GM19467 (cell line): Measurements from ENCODE around the gene SIRT2.

Experiments used
- ATAC-seq: cut with Tn5 transposase; IDR thresholded peaks from one replicate; pipeline ENCODE4 v1.9.1; 2021; ENCODE audit warnings: mild to moderate bottlenecking, moderate library complexity; ENCODE audit not compliant: unreplicated experiment

Gene SIRT2

GRCh38 chr19:38845374-38846024, 53.9 kb downstream of the SIRT2 start:
- ATAC-seq = no peak

GRCh38 chr19:38844093-38844686, 55.2 kb downstream of the SIRT2 start:
- ATAC-seq = no peak

DNA sequence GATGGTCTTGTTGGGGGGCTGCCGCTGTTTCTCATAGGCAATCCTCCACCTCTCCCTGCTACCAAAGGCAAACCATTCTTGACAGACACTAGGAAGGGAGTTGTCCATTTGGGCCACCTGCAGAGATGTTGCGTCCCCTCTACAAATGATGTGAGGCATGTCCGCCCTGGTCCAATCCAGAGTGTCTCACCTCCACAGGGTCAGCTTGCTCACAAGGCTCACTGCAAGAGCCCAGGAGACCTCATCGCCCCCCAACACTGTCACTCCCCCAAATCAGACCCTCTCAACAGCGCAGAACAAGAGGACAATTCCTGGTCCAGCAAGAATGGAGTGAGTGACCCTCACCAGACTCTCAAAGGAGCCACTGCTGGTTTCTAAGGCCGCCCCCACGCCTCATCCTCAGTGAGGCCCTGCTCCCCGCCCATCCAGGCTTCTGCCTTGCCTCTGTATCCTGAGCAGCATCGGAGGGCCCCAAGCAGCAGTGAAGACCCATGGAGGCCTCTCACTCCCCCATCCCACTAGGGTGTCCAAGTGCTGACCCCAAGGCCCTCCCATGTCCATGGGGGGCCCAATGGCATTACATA, 56.2 kb downstream of the SIRT2 start:
- ATAC-seq = no peak

DNA sequence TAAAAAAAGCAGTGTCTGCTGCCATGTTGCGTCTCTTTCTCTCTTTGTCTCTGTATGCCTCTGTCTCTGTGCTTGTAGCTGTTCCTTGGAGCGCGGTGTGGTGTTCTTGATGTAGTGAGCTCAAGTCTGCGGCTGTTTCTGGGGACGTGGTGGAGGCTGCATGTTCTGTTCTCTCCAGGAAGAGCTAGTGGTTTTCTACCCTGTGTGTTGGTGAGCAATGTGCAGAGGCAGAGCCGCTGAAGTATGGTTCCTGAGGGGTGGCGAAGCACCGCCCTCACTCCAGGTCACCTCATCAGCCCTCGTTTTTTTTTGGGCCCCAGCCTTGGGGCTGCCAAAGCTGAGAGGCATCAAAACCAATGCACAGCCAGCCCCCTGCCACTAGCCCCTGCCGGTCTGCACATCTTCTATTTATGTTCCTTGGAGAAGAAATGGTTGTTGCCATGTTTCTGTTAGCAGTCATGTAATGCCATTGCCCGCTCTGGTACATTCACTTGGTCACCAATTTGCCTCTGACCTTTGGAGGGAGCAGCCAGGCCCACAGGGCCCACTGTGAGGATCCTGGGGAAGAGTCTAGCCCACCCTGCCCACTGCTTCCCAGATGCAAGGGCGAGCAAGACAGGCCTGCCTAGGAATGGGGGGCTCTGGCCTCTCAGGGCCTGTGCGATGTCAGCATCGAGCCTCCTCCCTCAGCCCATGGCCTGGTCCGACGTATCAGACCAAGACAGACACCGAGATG, 56.8 kb downstream of the SIRT2 start:
- no peak for ATAC-seq

DNA sequence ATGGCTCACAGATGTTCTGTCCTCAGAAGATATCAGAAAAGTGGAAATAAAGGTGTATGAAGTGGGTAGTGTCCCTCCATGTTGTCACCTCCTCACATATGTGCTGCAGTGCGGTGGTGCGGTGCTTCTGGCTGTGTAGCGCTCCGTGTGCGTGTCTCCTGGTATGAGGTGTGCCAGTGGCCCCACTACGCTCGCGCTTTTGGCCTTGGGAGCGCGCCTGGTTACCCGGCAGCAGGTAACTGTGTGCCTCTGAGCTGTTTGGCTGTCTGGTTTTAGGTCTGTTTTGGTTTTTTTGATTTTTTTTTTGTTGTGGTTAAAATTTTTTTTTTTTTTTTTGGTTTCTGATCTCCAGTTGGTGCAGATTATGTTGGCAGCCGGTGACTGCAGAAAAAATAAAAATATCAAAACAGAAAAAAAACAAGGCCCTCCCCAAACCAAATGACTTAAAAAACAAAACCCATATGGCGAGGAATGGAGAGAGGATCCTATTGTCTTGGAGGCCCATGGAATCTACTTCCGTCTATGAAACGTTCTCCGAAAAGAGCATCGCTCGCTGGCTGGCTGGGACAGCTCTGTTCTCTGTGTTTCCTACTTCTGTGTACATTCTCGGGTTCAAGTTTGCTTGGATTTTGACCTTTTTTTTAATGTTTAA, 57.5 kb downstream of the SIRT2 start:
- no peak for ATAC-seq

DNA sequence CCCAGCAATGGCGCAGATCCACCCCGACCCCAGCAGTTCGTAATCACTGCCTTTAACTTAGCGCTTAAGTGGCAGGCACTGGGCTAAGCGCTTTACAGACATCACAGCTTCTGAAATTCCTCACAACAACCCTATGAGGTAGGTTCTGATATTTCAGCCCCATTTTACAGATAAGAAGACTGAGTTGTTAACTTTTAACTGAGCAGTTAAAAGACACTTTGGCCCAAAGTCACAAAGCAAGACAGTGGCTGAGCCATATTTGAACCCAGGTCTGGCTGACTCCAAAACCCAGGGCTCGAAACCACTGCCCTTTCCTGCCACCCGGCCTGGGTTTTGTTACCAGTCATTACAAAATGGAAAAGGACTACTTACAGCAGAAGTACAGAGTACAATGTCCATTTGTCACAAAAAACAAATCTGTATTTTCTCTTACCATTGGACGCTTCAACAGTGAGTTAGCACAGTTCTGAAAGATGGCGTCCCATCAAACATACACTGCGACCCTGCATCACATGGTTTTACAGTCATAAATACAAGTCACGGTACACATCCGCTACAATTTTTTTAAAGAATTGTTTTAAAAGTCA, 58.1 kb downstream of the SIRT2 start:
- no peak for ATAC-seq

DNA sequence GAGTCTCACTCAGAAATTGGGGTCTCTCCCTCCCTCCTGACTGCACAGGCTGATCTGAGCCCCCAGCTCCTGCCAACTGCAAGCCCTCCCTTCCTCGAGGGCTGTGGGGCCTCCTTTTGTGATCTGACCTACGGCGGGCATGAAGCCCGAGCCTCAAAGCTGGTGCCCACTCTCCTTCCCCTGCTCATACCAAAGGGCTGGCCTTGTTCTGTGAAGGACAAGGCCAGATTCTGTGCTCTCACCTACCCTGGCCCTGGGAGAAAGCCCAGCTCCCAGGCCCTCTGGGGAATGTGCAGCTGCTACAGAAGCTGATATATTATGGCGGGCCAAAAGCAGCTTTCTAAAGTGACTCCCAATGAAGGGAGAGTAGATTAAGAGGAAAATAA, 58.8 kb downstream of the SIRT2 start:
- no peak for ATAC-seq

GRCh38 chr19:38839816-38840582, 59.4 kb downstream of the SIRT2 start:
- no peak for ATAC-seq

GRCh38 chr19:38838986-38839761, 60.2 kb downstream of the SIRT2 start:
- no peak for ATAC-seq

DNA sequence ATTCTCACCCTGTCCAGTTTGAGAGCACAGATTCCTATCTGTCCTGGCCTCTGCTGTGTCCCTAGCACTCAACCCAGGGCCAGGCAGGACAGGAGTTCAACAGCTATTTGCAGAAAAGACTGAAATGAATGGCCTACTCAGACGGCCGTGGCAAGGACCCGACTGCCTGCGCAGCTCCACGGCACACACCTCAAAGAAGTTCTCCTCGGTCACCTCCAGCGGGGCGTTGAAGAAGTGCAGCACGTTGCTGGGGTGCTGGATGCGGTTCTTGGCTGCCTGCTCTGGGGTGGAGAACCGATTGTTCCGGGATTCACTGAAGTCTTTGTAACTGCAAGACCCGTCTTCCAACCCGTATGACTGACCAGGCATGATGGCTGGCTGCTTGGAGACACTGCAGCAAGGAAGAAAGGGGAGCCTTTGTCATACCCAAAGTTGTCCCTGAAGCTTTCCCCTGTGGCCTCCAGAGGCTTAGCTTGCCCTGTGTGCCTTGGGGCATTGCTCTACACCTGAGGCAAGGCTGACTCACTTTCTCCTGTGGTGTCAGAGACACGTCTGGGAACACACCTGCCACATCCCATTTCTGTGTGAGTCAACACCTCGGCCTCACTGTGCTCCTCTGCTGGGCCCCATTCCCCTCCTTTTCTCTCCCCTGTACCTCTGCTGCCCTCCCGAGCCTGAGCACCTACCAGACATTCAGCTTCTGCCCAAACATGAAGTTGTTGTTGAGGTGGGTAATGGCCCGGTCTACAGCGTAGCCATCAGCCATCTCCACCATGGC, 61.0 kb downstream of the SIRT2 start:
- no peak for ATAC-seq

GRCh38 chr19:38837656-38838121, 61.7 kb downstream of the SIRT2 start:
- ATAC-seq = no peak

DNA sequence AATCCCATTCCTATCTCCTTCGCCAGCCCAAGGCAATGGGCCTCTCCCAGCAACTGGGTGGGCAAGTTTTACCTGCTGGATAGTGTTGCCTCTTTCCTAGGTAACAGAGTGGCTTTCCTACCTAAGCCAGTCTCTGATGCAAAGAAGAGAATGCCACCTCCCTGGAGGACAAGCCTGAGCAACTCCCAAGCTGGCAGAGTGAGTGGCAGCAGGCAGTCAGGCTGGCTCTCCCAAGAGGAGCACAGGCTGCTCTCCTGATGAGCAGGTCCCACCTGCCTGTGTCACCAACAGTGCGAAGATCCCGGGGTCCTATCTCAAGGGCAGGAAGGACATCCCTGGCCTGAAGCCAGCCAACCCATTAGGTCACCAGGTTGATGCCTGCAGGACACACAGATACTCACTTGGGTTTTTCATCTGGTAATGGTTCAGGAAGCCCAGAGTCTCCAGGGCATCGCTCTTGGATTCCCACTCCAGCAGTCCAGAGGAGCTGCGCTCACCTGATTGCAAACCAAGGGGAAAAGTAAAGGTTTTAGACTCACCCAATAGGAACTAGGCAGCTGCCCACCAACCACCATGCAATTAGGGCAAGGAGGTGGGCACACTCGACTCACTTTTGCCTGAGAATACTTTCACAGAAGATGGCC, 62.3 kb downstream of the SIRT2 start:
- ATAC-seq = no peak

DNA sequence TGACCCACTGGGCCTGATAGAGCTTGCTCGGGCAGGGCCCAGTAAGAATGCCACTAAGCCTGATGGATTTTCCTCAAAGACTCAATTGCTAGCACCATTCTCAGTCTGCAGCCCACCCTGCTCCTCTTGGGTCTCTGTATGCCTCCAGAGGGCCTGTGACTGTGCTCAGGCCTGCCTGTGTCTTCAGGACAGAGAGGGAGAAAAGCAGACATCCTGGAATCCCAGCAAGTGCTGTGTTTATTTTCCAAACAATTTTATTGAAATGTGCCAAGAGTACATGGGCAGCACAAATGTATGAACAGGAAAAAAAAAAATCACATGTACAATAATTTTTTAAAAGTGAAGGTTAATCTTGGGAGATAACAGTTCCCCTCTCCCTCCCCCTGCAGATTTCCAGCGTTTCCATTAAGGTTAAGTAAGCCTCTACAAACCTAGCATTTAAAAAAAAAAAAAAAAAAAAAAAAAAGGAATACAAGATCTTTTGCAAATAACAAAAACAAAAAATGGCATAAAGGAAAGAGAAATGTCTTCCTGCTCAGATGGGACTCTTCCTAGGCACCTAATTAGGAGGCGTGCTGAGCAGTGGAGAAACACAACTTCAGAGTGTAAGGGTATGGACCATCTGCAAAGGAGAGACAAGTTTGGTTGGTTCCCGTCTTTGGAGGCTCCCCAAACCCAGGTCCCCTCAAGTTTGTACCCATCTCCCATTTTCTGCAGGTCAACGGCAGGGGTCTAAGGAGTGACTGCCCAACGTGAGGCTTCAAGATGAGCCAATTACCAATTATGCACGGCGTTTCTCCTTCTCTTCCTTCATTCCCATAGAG, 63.0 kb downstream of the SIRT2 start:
- no peak for ATAC-seq

- no peak for ATAC-seq
Observed at GRCh38 chr19:38834590-38834989, 64.8 kb downstream of the SIRT2 start.

DNA sequence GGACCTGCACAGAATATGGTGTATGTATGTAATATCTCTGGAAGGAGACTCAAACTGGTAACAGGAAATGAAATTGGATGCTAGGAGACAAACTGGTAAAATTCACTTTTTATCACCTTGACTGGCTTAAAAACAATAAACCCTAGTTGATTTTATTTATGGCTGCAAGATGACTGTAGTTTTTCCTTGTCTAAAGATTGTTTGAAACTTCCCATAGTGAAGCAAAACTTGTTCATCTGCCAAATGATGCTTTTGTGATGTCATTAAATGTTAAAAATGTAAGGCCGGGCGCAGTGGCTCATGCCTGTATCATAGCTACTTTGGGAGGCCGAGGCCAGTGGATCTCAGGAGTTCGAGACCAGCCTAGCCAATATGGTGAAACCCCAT, 65.3 kb downstream of the SIRT2 start:
- no peak for ATAC-seq

DNA sequence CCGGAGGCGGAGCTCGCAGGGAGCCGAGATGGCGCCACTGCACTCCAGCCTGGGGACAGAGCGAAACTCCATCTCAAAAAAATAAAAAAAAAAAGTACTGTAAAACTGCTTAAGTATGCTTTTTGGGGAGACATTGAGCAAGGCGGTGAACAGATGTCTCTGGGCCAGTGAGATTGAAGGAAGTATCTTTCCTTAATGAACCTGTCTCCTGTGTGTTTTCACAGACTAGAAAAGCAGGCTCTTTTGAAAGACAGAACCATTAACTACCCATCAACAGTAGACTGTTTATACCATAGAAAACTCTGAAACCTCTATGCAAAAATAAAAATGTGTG, 66.4 kb downstream of the SIRT2 start:
- ATAC-seq = no peak

GRCh38 chr19:38831142-38831605, 68.2 kb downstream of the SIRT2 start:
- peak; percentile 37 for ATAC-seq
